Activated B cell treated with CpG ODN at 0.5 μM for 24 hours (primary cell): ENCODE measurements around the gene NRIP2. TPM values are rescaled to one million over a fixed set of nuclear protein-coding genes. Genes with fewer than 3 reads are reported as not detected.

ENCODE experiments used
- ATAC-seq: fragments of 200-7000 bp; cut with Tn5 transposase; one replicate; pipeline ENCODE4 v1.10.0; 2021; ENCODE audit warnings: low read depth, mild to moderate bottlenecking, moderate library complexity
- CTCF ChIA-PET: fragments of 350-600 bp; sonication (Branson Sonifier 250); formaldehyde crosslinking; loops from one replicate; lab custom pipeline; 2021; ENCODE audit warnings: antibody characterized with exemption; lab: Charles Lee
- POLR2A ChIA-PET: fragments of 350-600 bp; sonication (Branson Sonifier 250); formaldehyde crosslinking; loops from one replicate; lab custom pipeline; 2021; ENCODE audit warnings: antibody characterized with exemption; lab: Charles Lee
- DNase-seq: peaks from one replicate; pipeline ENCODE4 v3.0.0; 2022
- H3K27ac Mint-ChIP-seq: one replicate; pipeline ENCODE4 v1.8.0; 2020; ENCODE audit warnings: mixed read lengths
- H3K27me3 Mint-ChIP-seq: one replicate; pipeline ENCODE4 v1.8.0; 2021; ENCODE audit warnings: mixed read lengths
- H3K36me3 Mint-ChIP-seq: one replicate; pipeline ENCODE4 v1.8.0; 2021; ENCODE audit warnings: low read depth, mixed read lengths
- H3K4me1 Mint-ChIP-seq: one replicate; pipeline ENCODE4 v1.8.0; 2021; ENCODE audit warnings: mixed read lengths
- H3K4me3 Mint-ChIP-seq: one replicate; pipeline ENCODE4 v1.8.0; 2020; ENCODE audit warnings: mild to moderate bottlenecking, mixed read lengths
- H3K9me3 Mint-ChIP-seq: one replicate; pipeline ENCODE4 v1.8.0; 2020; ENCODE audit warnings: mixed read lengths
- CTCF ChIP-seq: fragments of 200-600 bp; IDR thresholded peaks from one replicate; pipeline ENCODE4 v1.8.0; 2022; ENCODE audit warnings: antibody characterized with exemption, mild to moderate bottlenecking
- intact Hi-C: fragments of 100-400 bp; cut with micrococcal nuclease; formaldehyde crosslinking; loops from one replicate; pipeline ENCODE4 v1.15.1; 2024
- total RNA-seq: library from RNA; stranded (reverse); gene quantifications from 2 replicates; pipeline ENCODE4 v1.2.3, GENCODE V29; 2022

NRIP2 gene
- total RNA-seq, 1 donor from 2014 or later: not detected

DNA sequence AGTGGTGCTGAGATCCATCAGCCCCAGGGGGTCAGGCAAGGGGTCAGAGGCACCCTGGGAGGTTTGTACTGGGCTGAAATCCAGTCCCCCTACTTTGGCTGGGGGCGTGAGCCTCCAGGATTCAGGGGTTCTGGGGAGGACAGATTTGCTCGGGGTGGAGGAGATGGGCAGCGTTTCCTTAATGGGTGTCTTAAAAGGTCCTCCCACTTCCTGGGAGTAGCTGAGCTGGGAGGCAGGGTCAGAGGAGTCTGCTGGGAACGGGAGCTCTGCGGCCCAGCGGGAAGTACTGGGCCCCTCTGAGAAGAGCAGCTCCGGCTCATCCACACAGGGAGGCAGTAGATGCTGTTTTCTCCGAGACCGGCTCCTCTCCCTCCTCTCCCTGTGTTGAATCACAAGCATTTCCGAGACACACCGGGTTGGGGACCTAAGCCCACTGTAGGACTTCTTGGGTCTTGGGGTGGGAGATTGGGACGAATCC is 24.1 kb upstream of the NRIP2 start:
- POLR2A ChIA-PET: no interaction called here
- no peaks in the 10 kb centered on the region for H3K27me3 Mint-ChIP-seq
- peaks cover 24% of the 10 kb centered on the region for H3K36me3 Mint-ChIP-seq
- CTCF ChIA-PET: no interaction called here
- TF ChIP-seq CTCF: no peak
- H3K27ac Mint-ChIP-seq: no peak overlapping the region
- H3K4me3 Mint-ChIP-seq: no peak overlapping the region
- no peak for DNase-seq
- ATAC-seq: no peak
- no peaks in the 10 kb centered on the region for H3K4me1 Mint-ChIP-seq
- intact Hi-C loops: no loop called here
- no peaks in the 10 kb centered on the region for H3K9me3 Mint-ChIP-seq

GRCh38 chr12:2858334-2858733 is 23.5 kb upstream of the NRIP2 start:
- Mint-ChIP-seq H3K4me3 (no peak overlapping the region), H3K27me3 (no peaks in the 10 kb centered on the region), H3K4me1 (peaks cover 2% of the 10 kb centered on the region), H3K9me3 (no peaks in the 10 kb centered on the region), H3K36me3 (peaks cover 24% of the 10 kb centered on the region), H3K27ac (no peak overlapping the region)
- no peak for DNase-seq
- ChIA-PET POLR2A (no interaction called here), CTCF (no interaction called here)
- intact Hi-C loops: no loop called here
- ATAC-seq: no peak
- TF ChIP-seq CTCF: no peak

DNA sequence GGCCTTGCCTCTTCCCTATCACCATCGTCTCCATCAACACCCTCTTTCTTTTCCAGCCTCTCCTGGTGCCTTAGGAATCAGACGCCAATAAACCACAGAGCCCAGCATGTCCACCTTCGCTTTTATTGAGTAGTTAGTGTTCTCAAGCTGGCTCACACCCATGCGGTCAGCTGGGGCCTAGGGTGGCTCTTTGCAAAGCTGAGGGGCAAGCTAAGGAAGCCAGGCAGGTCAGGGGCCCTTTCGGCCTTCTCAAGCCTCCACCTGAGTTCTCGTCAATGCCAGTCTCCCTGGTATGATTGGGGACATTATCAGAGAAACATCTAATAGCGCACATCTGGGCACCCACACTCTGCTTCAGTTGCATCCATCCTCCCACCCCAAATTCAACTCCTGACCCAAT is 22.7 kb upstream of the NRIP2 start:
- no peak for ATAC-seq
- Mint-ChIP-seq H3K27me3 (no peaks in the 10 kb centered on the region), H3K27ac (no peak overlapping the region), H3K4me3 (no peak overlapping the region), H3K36me3 (peaks cover 24% of the 10 kb centered on the region), H3K9me3 (no peaks in the 10 kb centered on the region), H3K4me1 (peaks cover 2% of the 10 kb centered on the region)
- intact Hi-C loops: no loop called here
- DNase-seq: no peak
- no peak for TF ChIP-seq CTCF
- ChIA-PET CTCF (no interaction called here), POLR2A (no interaction called here)

- Mint-ChIP-seq H3K27me3 (no peaks in the 10 kb centered on the region), H3K4me1 (peaks cover 2% of the 10 kb centered on the region), H3K9me3 (no peaks in the 10 kb centered on the region), H3K4me3 (no peak within 1 kb of the TSS), H3K36me3 (peaks cover 24% of the 10 kb centered on the region), H3K27ac (no peak within 1 kb of the TSS)
- intact Hi-C loops: no loop called here
- ChIA-PET POLR2A (no interaction called here), CTCF (no interaction called here)
- no peak for TF ChIP-seq CTCF
- ATAC-seq: no peak
- no peak for DNase-seq
Observed at GRCh38 chr12:2857021-2857431, 22.2 kb upstream of the NRIP2 start, which contains the start of gene TEX52. TEX52 (minus strand) TSS chr12:2857039; CDS start chr12:2857026, 13 bp downstream.

GRCh38 chr12:2856051-2856450 is 21.2 kb upstream of the NRIP2 start:
- intact Hi-C loops: no loop called here
- Mint-ChIP-seq H3K27me3 (no peaks in the 10 kb centered on the region), H3K4me3 (no peak overlapping the region), H3K4me1 (peaks cover 2% of the 10 kb centered on the region), H3K27ac (no peak overlapping the region), H3K9me3 (no peaks in the 10 kb centered on the region), H3K36me3 (peaks cover 25% of the 10 kb centered on the region)
- CTCF ChIA-PET: interaction anchor here (1.9 kb wide), 1 partner anchor 88 kb away, joined by 6 read pairs; no protein-coding TSS in a partner anchor
- no peak for DNase-seq
- ATAC-seq: no peak
- no peak for TF ChIP-seq CTCF
- POLR2A ChIA-PET: no interaction called here
